Measurements from ENCODE around the gene TMEM109. TPM values are rescaled to one million over a fixed set of nuclear protein-coding genes. Genes with fewer than 3 reads are reported as not detected.

TMEM109 gene
- total and polyA plus RNA-seq, 2 of the 4 experiments (the other 2 are of a cell fraction) = 15.1 to 69.7 TPM

DNA sequence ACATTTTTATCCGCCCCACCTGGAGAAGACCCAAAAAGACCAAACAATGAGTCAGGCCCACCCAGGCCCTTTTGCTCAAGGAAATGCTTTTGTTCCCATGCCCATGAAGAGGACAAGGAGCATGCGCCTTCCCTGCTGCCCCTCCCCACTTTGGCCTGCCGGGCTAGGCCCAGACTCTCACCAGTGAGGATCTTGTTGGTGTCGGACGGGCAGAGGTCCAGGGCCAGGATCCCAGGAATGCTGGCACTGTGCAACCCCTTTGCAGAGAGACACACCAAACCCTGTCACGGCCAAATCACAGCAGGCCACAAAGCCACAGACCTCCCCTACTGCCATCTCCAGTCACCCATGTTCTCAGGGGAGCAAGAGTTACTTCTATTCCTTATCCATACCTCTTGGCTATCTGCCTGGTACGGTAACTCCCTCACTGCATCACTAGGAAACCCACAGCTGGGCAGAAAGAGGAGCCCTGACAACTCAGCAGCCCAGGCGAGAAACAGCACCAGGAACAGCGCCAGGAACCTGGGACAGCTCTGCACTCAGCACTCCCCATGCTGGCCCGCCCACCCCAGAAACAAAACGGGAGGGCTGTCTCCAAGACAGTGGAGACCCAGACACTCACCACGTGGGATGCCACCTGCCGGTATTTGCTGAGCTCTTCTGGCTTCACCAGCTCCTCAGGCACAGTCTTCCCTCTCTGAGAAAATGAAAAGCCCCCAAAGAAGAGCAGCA is 13.1 kb upstream of the TMEM109 start:
- ATAC-seq (ENCODE audit: low read depth) (no peak), DNase-seq (no peak)
- dilution Hi-C loops (cut with HindIII; ENCODE audit: low sequenced_read_pairs, unreplicated experiment) = no loop called here
- intact Hi-C loops (cut with micrococcal nuclease) = no loop called here
- no peak overlapping the region for H2BK15ac ChIP-seq (ENCODE audit: low read depth, low read length)
- H3K23ac ChIP-seq (ENCODE audit: low read depth, low read length) = no peak overlapping the region
- H3K9me3 ChIP-seq (ENCODE audit: control insufficient read depth, insufficient read depth, low read length) = no peaks in the 10 kb centered on the region
- H2AFZ ChIP-seq (replicated peaks; ENCODE audit: low read length, poor library complexity) = no peak overlapping the region
- H2BK120ac ChIP-seq (ENCODE audit: low read depth, low read length) = no peak overlapping the region
- no peak overlapping the region for H2AK9ac ChIP-seq (replicated peaks; ENCODE audit: low read depth, low read length, poor library complexity)
- no peak overlapping the region for H3K4me3 ChIP-seq (ENCODE audit: insufficient read depth, low read depth, low read length)
- H3K4me1 ChIP-seq (ENCODE audit: control insufficient read depth, insufficient read depth, low read length) = peaks cover 3% of the 10 kb centered on the region; the same call in 1 of the 2 replicates
- H4K91ac ChIP-seq (ENCODE audit: insufficient read depth, low read depth, low read length) = no peak overlapping the region
- no peak overlapping the region for H3K14ac ChIP-seq (replicated peaks; ENCODE audit: low read depth, low read length)
- H3K4ac ChIP-seq (ENCODE audit: low read depth, low read length) = no peak overlapping the region
- ChIA-PET POLR2A (ENCODE audit: unreplicated experiment) (no interaction called here), CTCF (interaction anchor here (0.6 to 1.7 kb wide), 2 partner anchors 46 to 70 kb away, joined by 3 to 24 read pairs; no protein-coding TSS in a partner anchor)
- H3K9ac ChIP-seq (ENCODE audit: low read depth, low read length) = no peak overlapping the region
- no peak overlapping the region for H3K56ac ChIP-seq (ENCODE audit: extremely low read depth, insufficient read depth, low read length)
- H4K8ac ChIP-seq (ENCODE audit: low read depth in 2 of 2, low read length in 2 of 2) = no peak overlapping the region
- H2AK5ac ChIP-seq (ENCODE audit: low read depth, low read length) = no peak overlapping the region
- H2BK5ac ChIP-seq (ENCODE audit: low read depth, low read length, poor library complexity, severe bottlenecking) = no peak overlapping the region
- BruUV-seq (replicated peaks) = no TSS peak
- 100% methylated on average over 1 of the region's 13 CpGs; no CpG with 5 or more reads in 1 of the 2 experiments for WGBS, 2 experiments (ENCODE audit: extremely low coverage in 2 of 2, insufficient read length in 1 of 2)
- TF ChIP-seq CHD1 (IDR thresholded peaks at IDR 0.05; ENCODE audit: low read depth, low read length) = no peak
- TF ChIP-seq, protein P1, sequence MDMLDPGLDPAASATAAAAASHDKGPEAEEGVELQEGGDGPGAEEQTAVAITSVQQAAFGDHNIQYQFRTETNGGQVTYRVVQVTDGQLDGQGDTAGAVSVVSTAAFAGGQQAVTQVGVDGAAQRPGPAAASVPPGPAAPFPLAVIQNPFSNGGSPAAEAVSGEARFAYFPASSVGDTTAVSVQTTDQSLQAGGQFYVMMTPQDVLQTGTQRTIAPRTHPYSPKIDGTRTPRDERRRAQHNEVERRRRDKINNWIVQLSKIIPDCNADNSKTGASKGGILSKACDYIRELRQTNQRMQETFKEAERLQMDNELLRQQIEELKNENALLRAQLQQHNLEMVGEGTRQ (IDR thresholded peaks at IDR 0.05; ENCODE audit: low read depth, low read length) = no peak
- TF ChIP-seq BHLHE40 (IDR thresholded peaks at IDR 0.05; ENCODE audit: low read depth, low read length) = no peak
- no peak for TF ChIP-seq RAD21 (IDR thresholded peaks at IDR 0.05; ENCODE audit: low read length)
- TF ChIP-seq, protein P2, sequence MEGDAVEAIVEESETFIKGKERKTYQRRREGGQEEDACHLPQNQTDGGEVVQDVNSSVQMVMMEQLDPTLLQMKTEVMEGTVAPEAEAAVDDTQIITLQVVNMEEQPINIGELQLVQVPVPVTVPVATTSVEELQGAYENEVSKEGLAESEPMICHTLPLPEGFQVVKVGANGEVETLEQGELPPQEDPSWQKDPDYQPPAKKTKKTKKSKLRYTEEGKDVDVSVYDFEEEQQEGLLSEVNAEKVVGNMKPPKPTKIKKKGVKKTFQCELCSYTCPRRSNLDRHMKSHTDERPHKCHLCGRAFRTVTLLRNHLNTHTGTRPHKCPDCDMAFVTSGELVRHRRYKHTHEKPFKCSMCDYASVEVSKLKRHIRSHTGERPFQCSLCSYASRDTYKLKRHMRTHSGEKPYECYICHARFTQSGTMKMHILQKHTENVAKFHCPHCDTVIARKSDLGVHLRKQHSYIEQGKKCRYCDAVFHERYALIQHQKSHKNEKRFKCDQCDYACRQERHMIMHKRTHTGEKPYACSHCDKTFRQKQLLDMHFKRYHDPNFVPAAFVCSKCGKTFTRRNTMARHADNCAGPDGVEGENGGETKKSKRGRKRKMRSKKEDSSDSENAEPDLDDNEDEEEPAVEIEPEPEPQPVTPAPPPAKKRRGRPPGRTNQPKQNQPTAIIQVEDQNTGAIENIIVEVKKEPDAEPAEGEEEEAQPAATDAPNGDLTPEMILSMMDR (conservative IDR thresholded peaks at IDR 0.05; ENCODE audit: low read depth, low read length) = no peak
- H2BK20ac ChIP-seq (ENCODE audit: low read depth, low read length) = no peak overlapping the region
- H4K20me1 ChIP-seq (ENCODE audit: insufficient read depth, low read length) = peaks cover 28% of the 10 kb centered on the region
- peaks cover 9 to 45% of the 10 kb centered on the region in 2 experiments; a peak in 3 of 4 replicates for H3K79me1 ChIP-seq (ENCODE audit: low read depth in 1 of 2, low read length in 2 of 2)
- in situ Hi-C loops (cut with MboI; ENCODE audit: low sequenced_read_pairs) = loop anchor here (25.0 kb wide), 1 partner anchor 1314 kb away; no protein-coding TSS in a partner anchor
- no peak overlapping the region for H4K5ac ChIP-seq (ENCODE audit: low read depth, low read length)
- H3K9me1 ChIP-seq (ENCODE audit: insufficient read depth, low read length) = no peaks in the 10 kb centered on the region
- no peak overlapping the region for H3K27ac ChIP-seq (ENCODE audit: insufficient read depth, low read length)
- H3K36me3 ChIP-seq (ENCODE audit: control insufficient read depth, insufficient read depth, low read length) = peaks cover 56% of the 10 kb centered on the region
- H3K27me3 ChIP-seq (ENCODE audit: control insufficient read depth, insufficient read depth, low read length) = no peaks in the 10 kb centered on the region
- H3K18ac ChIP-seq (ENCODE audit: low read depth, low read length) = no peak overlapping the region
- no peak overlapping the region for H3K4me2 ChIP-seq (ENCODE audit: low read depth, low read length)
